ENCODE data around the gene CES2.
"Not testable (repeated sequence)": the region's sequence is repeated elsewhere in the genome, so short reads cannot be mapped to it uniquely, and the experiment has no call there.

Gene CES2

GRCh38 chr16:66972983-66973382, 37.7 kb downstream of the CES2 start:
- TF ChIP-seq OSR2 (tag by site-specific recombination; IDR thresholded peaks at IDR 0.05) (0 out of 2 replicates have a peak, but pooled peaks have one; percentile 25), FEZF1 (tag by site-specific recombination; IDR thresholded peaks at IDR 0.05) (peak; percentile 55; the same call in 1 of the 2 replicates), ZNF24 (tag by site-specific recombination; IDR thresholded peaks at IDR 0.05) (no peak), ZNF626 (tag by site-specific recombination; IDR thresholded peaks at IDR 0.05) (no peak), ZNF776 (tag by site-specific recombination; IDR thresholded peaks at IDR 0.05; ENCODE audit: borderline replicate concordance) (no peak), ZFP37 (tag by site-specific recombination; IDR thresholded peaks at IDR 0.05) (no peak), ZNF707 (tag by site-specific recombination; IDR thresholded peaks at IDR 0.05) (no peak), ZNF133 (tag by site-specific recombination; IDR thresholded peaks at IDR 0.05) (no peak), ZNF341 (tag by site-specific recombination; IDR thresholded peaks at IDR 0.05; ENCODE audit: low read depth) (peak; percentile 55), ZNF426 (tag by site-specific recombination; IDR thresholded peaks at IDR 0.05) (no peak), PRDM10 (tag by site-specific recombination; IDR thresholded peaks at IDR 0.05) (peak; percentile 83), ZNF660 (tag by site-specific recombination; IDR thresholded peaks at IDR 0.05) (no peak), ZIC2 (tag by site-specific recombination; IDR thresholded peaks at IDR 0.05) (peak; percentile 38; the same call in 1 of the 2 replicates)
- ChIA-PET CTCF (interaction anchor here (0.7 to 4.2 kb wide), 6 partner anchors 8 to 182 kb away, joined by 3 to 33 read pairs (median 4); partner anchors contain the start of gene CES3), POLR2A (no interaction called here)
- Histone ChIP-seq H3K9me3 (ENCODE audit: control insufficient read depth, insufficient read depth, low read depth, low read length) (no peaks in the 10 kb centered on the region), H3K4me1 (ENCODE audit: control insufficient read depth, insufficient read depth, low read length) (no peaks in the 10 kb centered on the region), H3K27ac (ENCODE audit: extremely low read depth, low read depth, low read length) (no peak overlapping the region), H3K4me3 (ENCODE audit: low read depth, low read length) (no peak overlapping the region), H3K36me3 (ENCODE audit: control insufficient read depth in 2 of 2, insufficient read depth in 1 of 2, low read length in 2 of 2) (peaks cover under 1 to 28% of the 10 kb centered on the region in 2 experiments; a peak in 2 of 3 replicates)

GRCh38 chr16:66973716-66974115, 38.4 kb downstream of the CES2 start:
- Histone ChIP-seq H3K4me3 (ENCODE audit: low read depth, low read length) (no peak overlapping the region), H3K4me1 (ENCODE audit: control insufficient read depth, insufficient read depth, low read length) (no peaks in the 10 kb centered on the region), H3K9me3 (ENCODE audit: control insufficient read depth, insufficient read depth, low read depth, low read length) (no peaks in the 10 kb centered on the region), H3K36me3 (ENCODE audit: control insufficient read depth in 2 of 2, insufficient read depth in 1 of 2, low read length in 2 of 2) (peaks cover 0 to 28% of the 10 kb centered on the region in 2 experiments; a peak in 2 of 3 replicates), H3K27ac (ENCODE audit: extremely low read depth, low read depth, low read length) (no peak overlapping the region)
- ChIA-PET POLR2A (interaction anchor here (0.5 kb wide), 1 partner anchor 24 kb away, joined by 4 read pairs; no protein-coding TSS in a partner anchor), CTCF (interaction anchor here (0.6 to 1.6 kb wide), 5 partner anchors 12 to 182 kb away, joined by 3 to 5 read pairs (median 4); no protein-coding TSS in a partner anchor)
- no peak for TF ChIP-seq ZNF324 (tag by site-specific recombination; IDR thresholded peaks at IDR 0.05)

GRCh38 chr16:66974156-66974931, 39.0 kb downstream of the CES2 start:
- ChIA-PET POLR2A (interaction anchor here (1.2 kb wide), 1 partner anchor 155 kb away, joined by 3 read pairs; no protein-coding TSS in a partner anchor), CTCF (interaction anchor here (0.5 to 2.3 kb wide), 6 partner anchors 11 to 211 kb away, joined by 3 to 12 read pairs (median 6); partner anchors contain the start of gene CES3)
- H3K4me1 ChIP-seq (ENCODE audit: control insufficient read depth, insufficient read depth, low read length); H3K27ac ChIP-seq (ENCODE audit: extremely low read depth, low read depth, low read length); H3K9me3 ChIP-seq (ENCODE audit: control insufficient read depth, insufficient read depth, low read depth, low read length); H3K4me3 ChIP-seq (ENCODE audit: low read depth, low read length): not testable (repeated sequence)
- peaks cover 0 to 28% of the 10 kb centered on the region in 2 experiments; a peak in 2 of 3 replicates for H3K36me3 ChIP-seq (ENCODE audit: control insufficient read depth in 2 of 2, insufficient read depth in 1 of 2, low read length in 2 of 2)

All from HEK293 (cell line).